HepG2 (cell line): Measurements from ENCODE around the gene VENTX. TPM values are rescaled to one million over a fixed set of nuclear protein-coding genes. Genes with fewer than 3 reads are reported as not detected.

Experiments used
- ATF1 ChIP-seq: IDR thresholded peaks from 2 replicates; pipeline ENCODE4 v1.6.1; 2016; ENCODE audit warnings: mild to moderate bottlenecking, control low read depth
- CBFB ChIP-seq: sonication (generic); formaldehyde crosslinking; IDR thresholded peaks from 2 replicates; pipeline ENCODE4 v1.4.0; 2020; ENCODE audit warnings: missing genetic modification reagents
- CREB1 ChIP-seq, 2 experiments: fragments of 450-650 bp in 1 of 2; IDR thresholded peaks; 2 replicates each; pipeline ENCODE4 v1.6.1; 2016 to 2017; ENCODE audit warnings: control low read depth in 1 of 2, mild to moderate bottlenecking in 1 of 2, missing compliant biosample characterization in 1 of 2, missing genetic modification characterization in 1 of 2
- FIP1L1 ChIP-seq: fragments of 200-400 bp; formaldehyde crosslinking; IDR thresholded peaks from 2 replicates; pipeline ENCODE4 v1.6.1; 2018; ENCODE audit warnings: low read depth, mild to moderate bottlenecking, low read length, moderate library complexity, borderline replicate concordance; ENCODE audit not compliant: insufficient read depth
- MEIS2 ChIP-seq: sonication (generic); formaldehyde crosslinking; IDR thresholded peaks from 2 replicates; pipeline ENCODE4 v1.9.0; 2021; ENCODE audit warnings: mild to moderate bottlenecking, missing genetic modification reagents
- MIER3 ChIP-seq: IDR thresholded peaks from 2 replicates; pipeline ENCODE4 v1.6.1; 2016; ENCODE audit warnings: missing compliant biosample characterization, borderline replicate concordance
- NKX3-1 ChIP-seq: sonication (generic); formaldehyde crosslinking; IDR thresholded peaks from 2 replicates; pipeline ENCODE4 v1.5.0; 2020; ENCODE audit warnings: missing genetic modification reagents
- PCBP1 ChIP-seq: fragments of 200-400 bp; formaldehyde crosslinking; IDR thresholded peaks from 2 replicates; pipeline ENCODE4 v1.6.1; 2017; ENCODE audit warnings: mild to moderate bottlenecking, low read depth, low read length, borderline replicate concordance
- PRDM10 ChIP-seq: sonication (generic); formaldehyde crosslinking; IDR thresholded peaks from 2 replicates; pipeline ENCODE4 v1.4.0; 2020; ENCODE audit warnings: low read depth, missing genetic modification reagents
- PRPF4 ChIP-seq: fragments of 200-400 bp; formaldehyde crosslinking; IDR thresholded peaks from 2 replicates; pipeline ENCODE4 v1.6.1; 2016; ENCODE audit warnings: low read length, low read depth; ENCODE audit not compliant: poor library complexity, severe bottlenecking
- SRSF4 ChIP-seq: fragments of 200-400 bp; formaldehyde crosslinking; IDR thresholded peaks from one replicate; pipeline ENCODE4 v1.6.1; 2018; ENCODE audit warnings: mild to moderate bottlenecking, low read depth, low read length, moderate library complexity; ENCODE audit not compliant: poor library complexity, severe bottlenecking
- ZHX2 ChIP-seq, 2 experiments: sonication (generic) in 1 of 2; formaldehyde crosslinking in 1 of 2; IDR thresholded peaks; 2 replicates each; pipeline versions ENCODE4 v1.6.1 to v1.9.0; 2014 to 2022; ENCODE audit warnings: antibody characterized with exemption in 1 of 2, borderline replicate concordance in 1 of 2, inconsistent platforms in 1 of 2, low read depth in 1 of 2, missing genetic modification reagents in 1 of 2
- ZNF160 ChIP-seq: sonication (generic); formaldehyde crosslinking; IDR thresholded peaks from 2 replicates; pipeline ENCODE4 v1.8.0; 2022; ENCODE audit warnings: mild to moderate bottlenecking, inconsistent platforms, missing genetic modification reagents
- ZNF317 ChIP-seq: sonication (generic); formaldehyde crosslinking; IDR thresholded peaks from 2 replicates; pipeline ENCODE4 v1.5.0; 2020; ENCODE audit warnings: mild to moderate bottlenecking, missing genetic modification reagents
- ZNF710 ChIP-seq: sonication (generic); formaldehyde crosslinking; IDR thresholded peaks from 2 replicates; pipeline ENCODE4 v1.5.0; 2020; ENCODE audit warnings: mild to moderate bottlenecking, missing genetic modification reagents, borderline replicate concordance
- ZNF773 ChIP-seq: sonication (generic); formaldehyde crosslinking; IDR thresholded peaks from 2 replicates; pipeline ENCODE4 v1.4.0; 2020; ENCODE audit warnings: missing genetic modification reagents, borderline replicate concordance
- polyA plus RNA-seq, 8 experiments: library from polyadenylated mRNA; depleted of rRNA in 3 of 8; stranded (reverse) in 7 of 8; unstranded in 1 of 8; fragments of >200 nt; fragmentation: Illumina TruSeq in 4 of 8; extraction: Trizol in 4 of 8; gene quantifications; 2 replicates each; pipeline versions ENCODE4 v1.2.1 to v1.2.3, GENCODE V29; 2011 to 2016; ENCODE audit warnings: low read depth in 4 of 8, missing spikeins in 1 of 8, mixed read lengths in 1 of 8; ENCODE audit not compliant: insufficient read depth in 1 of 8
- total RNA-seq, 5 experiments: library from RNA; depleted of rRNA; stranded (reverse); fragments of >200 nt; fragmentation: Illumina TruSeq; extraction: Trizol; gene quantifications; 2 replicates each; pipeline ENCODE4 v1.2.3, GENCODE V29; 2016; ENCODE audit warnings: low read depth in 1 of 5

The VENTX gene
- total and polyA plus RNA-seq, 2 of the 13 experiments (the other 11 are each of a cell fraction or from before 2014, with no cell fraction given), result not detected

GRCh38 chr10:133277993-133278576 lies 40.4 kb downstream of the VENTX start (continued):
- TF ChIP-seq ZHX2 (IDR thresholded peaks at IDR 0.05; ENCODE audit: low read depth) (no peak), ZHX2 (CRISPR knock-in tag; IDR thresholded peaks at IDR 0.05; ENCODE audit: borderline replicate concordance) (no peak), PCBP1 (no peak), MEIS2 (no peak), PRDM10 (CRISPR knock-in tag) (no peak), CREB1 (IDR thresholded peaks at IDR 0.05) (no peak), CREB1 (CRISPR knock-in tag; IDR thresholded peaks at IDR 0.05) (no peak), ZNF160 (CRISPR knock-in tag) (no peak), ATF1 (CRISPR knock-in tag) (no peak), NKX3-1 (CRISPR knock-in tag) (no peak), SRSF4 (no peak), MIER3 (CRISPR knock-in tag) (no peak), FIP1L1 (no peak), ZNF710 (CRISPR knock-in tag) (no peak), CBFB (CRISPR knock-in tag) (peak; percentile 87), ZNF317 (CRISPR knock-in tag) (no peak), PRPF4 (no peak), ZNF773 (CRISPR knock-in tag) (no peak)
